Loucy (cell line): ENCODE results near the gene PTPN21.

ENCODE experiments used
- H2AFZ ChIP-seq: fragments of 200-600 bp; sonication (generic); 2 replicates; pipeline ENCODE4 v1.6.0; 2016; ENCODE audit warnings: antibody characterized with exemption, mild to moderate bottlenecking, low read length, moderate library complexity
- H3F3A ChIP-seq: fragments of 200-600 bp; 2 replicates; pipeline ENCODE4 v1.6.0; 2016; ENCODE audit warnings: antibody characterized with exemption, low read depth, mild to moderate bottlenecking
- H3K27me3 ChIP-seq: fragments of 200-600 bp; sonication (generic); 2 replicates; pipeline ENCODE4 v1.6.1; 2014; ENCODE audit warnings: low read length, mild to moderate bottlenecking; ENCODE audit not compliant: insufficient read depth, poor library complexity, severe bottlenecking
- H3K36me3 ChIP-seq: fragments of 200-600 bp; sonication (generic); 2 replicates; pipeline ENCODE4 v1.6.1; 2016; ENCODE audit warnings: low read length; ENCODE audit not compliant: insufficient read depth
- H3K4me1 ChIP-seq: fragments of 200-600 bp; sonication (generic); 2 replicates; pipeline ENCODE4 v1.5.1; 2014; ENCODE audit warnings: low read length, mild to moderate bottlenecking; ENCODE audit not compliant: insufficient read depth, poor library complexity, severe bottlenecking
- H3K4me2 ChIP-seq: fragments of 200-600 bp; sonication (generic); 2 replicates; pipeline ENCODE4 v1.6.0; 2014; ENCODE audit warnings: antibody characterized with exemption, low read length, low read depth, mild to moderate bottlenecking; ENCODE audit not compliant: poor library complexity, severe bottlenecking
- H3K4me3 ChIP-seq: fragments of 200-600 bp; sonication (generic); 2 replicates; pipeline ENCODE4 v1.5.1; 2014; ENCODE audit warnings: low read length, mild to moderate bottlenecking, mixed read lengths; ENCODE audit not compliant: poor library complexity, severe bottlenecking
- H3K79me2 ChIP-seq: fragments of 200-600 bp; sonication (generic); 2 replicates; pipeline ENCODE4 v1.6.1; 2014; ENCODE audit warnings: low read length; ENCODE audit not compliant: insufficient read depth
- H3K9ac ChIP-seq: fragments of 200-600 bp; sonication (generic); 2 replicates; pipeline ENCODE4 v1.6.0; 2014; ENCODE audit warnings: mild to moderate bottlenecking, low read depth, low read length, moderate library complexity; ENCODE audit not compliant: poor library complexity, severe bottlenecking
- H3K9me2 ChIP-seq: fragments of 200-600 bp; sonication (generic); replicated peaks from 2 replicates; pipeline ENCODE4 v1.6.1; 2016; ENCODE audit warnings: low read depth, low read length, mixed read lengths
- H3K9me3 ChIP-seq: fragments of 200-600 bp; sonication (generic); 2 replicates; pipeline ENCODE4 v1.6.1; 2014; ENCODE audit warnings: mild to moderate bottlenecking, antibody characterized with exemption, low read length, low read depth; ENCODE audit not compliant: insufficient read depth
- H4K20me1 ChIP-seq: fragments of 200-600 bp; sonication (generic); 2 replicates; pipeline ENCODE4 v1.6.0; 2014; ENCODE audit warnings: antibody characterized with exemption, low read length, mild to moderate bottlenecking; ENCODE audit not compliant: insufficient read depth, poor library complexity, severe bottlenecking
- EZH2phosphoT487 ChIP-seq: fragments of 200-600 bp; IDR thresholded peaks from 2 replicates; pipeline ENCODE4 v1.6.1; 2018; ENCODE audit warnings: antibody characterized with exemption, mild to moderate bottlenecking, moderate library complexity, borderline replicate concordance
- TF ChIP-seq, protein P1 (sequence below): fragments of 200-600 bp; sonication (generic); conservative IDR thresholded peaks from 2 replicates; pipeline ENCODE4 v1.5.1; 2014; ENCODE audit warnings: mild to moderate bottlenecking, antibody characterized with exemption, low read length

The PTPN21 gene

DNA sequence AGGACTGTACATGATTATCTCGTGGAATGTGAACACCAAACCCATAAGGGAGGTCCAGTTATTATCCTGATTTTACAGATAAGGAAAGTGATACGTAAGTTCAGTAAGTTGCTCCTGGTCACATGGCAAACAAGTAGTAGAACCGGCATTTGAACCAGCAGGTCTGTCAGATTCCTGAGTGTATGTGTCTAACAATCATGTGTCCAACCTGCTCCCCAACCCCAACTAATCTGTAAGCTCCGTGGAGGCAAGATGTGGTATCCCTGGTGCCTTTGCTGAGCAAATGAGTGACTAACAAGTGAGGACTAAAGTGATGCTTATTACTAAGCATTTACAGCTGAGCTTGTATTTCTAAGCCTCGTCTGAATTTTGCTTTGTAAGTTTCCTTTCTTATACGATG, 65.9 kb downstream of the PTPN21 start:
- TF ChIP-seq EZH2phosphoT487 = no peak
- TF ChIP-seq, protein P1, sequence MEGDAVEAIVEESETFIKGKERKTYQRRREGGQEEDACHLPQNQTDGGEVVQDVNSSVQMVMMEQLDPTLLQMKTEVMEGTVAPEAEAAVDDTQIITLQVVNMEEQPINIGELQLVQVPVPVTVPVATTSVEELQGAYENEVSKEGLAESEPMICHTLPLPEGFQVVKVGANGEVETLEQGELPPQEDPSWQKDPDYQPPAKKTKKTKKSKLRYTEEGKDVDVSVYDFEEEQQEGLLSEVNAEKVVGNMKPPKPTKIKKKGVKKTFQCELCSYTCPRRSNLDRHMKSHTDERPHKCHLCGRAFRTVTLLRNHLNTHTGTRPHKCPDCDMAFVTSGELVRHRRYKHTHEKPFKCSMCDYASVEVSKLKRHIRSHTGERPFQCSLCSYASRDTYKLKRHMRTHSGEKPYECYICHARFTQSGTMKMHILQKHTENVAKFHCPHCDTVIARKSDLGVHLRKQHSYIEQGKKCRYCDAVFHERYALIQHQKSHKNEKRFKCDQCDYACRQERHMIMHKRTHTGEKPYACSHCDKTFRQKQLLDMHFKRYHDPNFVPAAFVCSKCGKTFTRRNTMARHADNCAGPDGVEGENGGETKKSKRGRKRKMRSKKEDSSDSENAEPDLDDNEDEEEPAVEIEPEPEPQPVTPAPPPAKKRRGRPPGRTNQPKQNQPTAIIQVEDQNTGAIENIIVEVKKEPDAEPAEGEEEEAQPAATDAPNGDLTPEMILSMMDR = no peak
- H3K79me2 ChIP-seq = no peaks in the 10 kb centered on the region
- H3K4me1 ChIP-seq = peaks cover 3% of the 10 kb centered on the region
- H4K20me1 ChIP-seq = no peaks in the 10 kb centered on the region
- H3K9ac ChIP-seq = no peak overlapping the region
- H3K36me3 ChIP-seq = no peaks in the 10 kb centered on the region
- H2AFZ ChIP-seq = no peak overlapping the region
- H3K4me2 ChIP-seq = no peak overlapping the region
- no peaks in the 10 kb centered on the region for H3F3A ChIP-seq
- no peaks in the 10 kb centered on the region for H3K9me3 ChIP-seq
- H3K27me3 ChIP-seq = no peaks in the 10 kb centered on the region
- no peak overlapping the region for H3K4me3 ChIP-seq
- H3K9me2 ChIP-seq = no peaks in the 10 kb centered on the region

DNA sequence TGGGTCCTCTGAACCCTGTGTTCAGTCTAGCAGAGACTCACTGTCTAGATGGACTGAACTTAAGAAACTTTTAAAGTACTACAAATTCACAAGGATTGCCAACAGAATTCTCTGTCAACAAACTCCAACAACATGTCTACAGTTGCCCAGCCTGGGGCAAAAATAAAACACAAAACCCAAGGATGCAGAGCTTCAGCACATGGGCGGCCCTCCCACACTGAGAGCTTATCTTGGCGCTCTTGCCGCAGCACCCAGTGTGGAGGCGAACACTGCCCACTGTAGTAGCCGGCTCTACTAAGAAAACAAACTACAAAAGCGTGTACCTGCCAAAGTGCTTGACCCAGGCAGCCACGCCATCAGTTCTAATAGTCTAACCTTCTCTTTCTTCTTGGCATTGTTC, 66.7 kb downstream of the PTPN21 start:
- Histone ChIP-seq H3K4me3 (no peak overlapping the region), H3K9me3 (no peaks in the 10 kb centered on the region), H3K79me2 (no peaks in the 10 kb centered on the region), H3F3A (no peaks in the 10 kb centered on the region), H2AFZ (no peak overlapping the region), H3K4me2 (no peak overlapping the region), H3K9me2 (no peaks in the 10 kb centered on the region), H3K36me3 (no peaks in the 10 kb centered on the region), H4K20me1 (no peaks in the 10 kb centered on the region), H3K9ac (no peak overlapping the region), H3K27me3 (no peaks in the 10 kb centered on the region), H3K4me1 (peaks cover 3% of the 10 kb centered on the region)
- TF ChIP-seq, protein P1 = no peak
- TF ChIP-seq EZH2phosphoT487 = no peak

DNA sequence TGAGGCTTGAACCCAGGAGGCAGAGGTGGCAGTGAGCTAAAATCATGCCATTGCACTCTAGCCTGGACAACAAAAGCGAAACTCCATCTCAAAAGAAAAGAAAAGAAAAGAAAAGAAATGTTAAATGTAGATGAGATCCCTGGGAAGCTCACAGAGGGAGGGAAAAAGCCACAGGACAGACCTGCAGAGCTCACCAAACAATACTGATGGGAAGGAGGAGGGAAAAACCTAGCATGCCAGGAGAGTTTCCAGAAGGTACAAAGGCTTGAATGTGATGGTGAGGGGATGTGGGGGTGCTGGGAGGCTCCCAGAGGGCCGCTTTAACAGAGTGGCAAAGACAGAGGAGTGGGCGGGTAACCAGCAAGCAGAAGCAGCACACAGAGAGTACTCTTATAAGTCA, 72.3 kb downstream of the PTPN21 start:
- no peaks in the 10 kb centered on the region for H3K79me2 ChIP-seq
- TF ChIP-seq, protein P1 = no peak
- no peak for TF ChIP-seq EZH2phosphoT487
- no peaks in the 10 kb centered on the region for H3K9me3 ChIP-seq
- no peak overlapping the region for H3K9ac ChIP-seq
- H3K4me2 ChIP-seq = no peak overlapping the region
- H4K20me1 ChIP-seq = no peaks in the 10 kb centered on the region
- no peaks in the 10 kb centered on the region for H3K36me3 ChIP-seq
- H3K9me2 ChIP-seq = no peaks in the 10 kb centered on the region
- peaks cover 3% of the 10 kb centered on the region for H3K4me1 ChIP-seq
- H3K27me3 ChIP-seq = no peaks in the 10 kb centered on the region
- H2AFZ ChIP-seq = no peak overlapping the region
- H3K4me3 ChIP-seq = no peak overlapping the region
- H3F3A ChIP-seq = no peaks in the 10 kb centered on the region
